HCT116 (cell line): ENCODE results near the gene KCNK1.

ENCODE experiments used
- CEBPB ChIP-seq: IDR thresholded peaks from 2 replicates; pipeline ENCODE4 v1.6.1; 2012; ENCODE audit warnings: low read depth
- CTCF ChIP-seq, 3 experiments: fragments of 200-600 bp in 1 of 3; sonication (generic) in 1 of 3; IDR thresholded peaks in 2 of 3; conservative IDR thresholded peaks in 1 of 3; 2 replicates each; pipeline ENCODE4 v1.5.1; 2012 to 2017; ENCODE audit warnings: low read depth in 2 of 3, low read length in 2 of 3, antibody characterized with exemption in 1 of 3, borderline replicate concordance in 1 of 3, control low read depth in 1 of 3, mild to moderate bottlenecking in 1 of 3, mixed read lengths in 1 of 3, mixed run types in 1 of 3, moderate library complexity in 1 of 3; ENCODE audit not compliant: insufficient read depth in 1 of 3
- EZH2 ChIP-seq: fragments of 200-600 bp; sonication (generic); IDR thresholded peaks from 2 replicates; pipeline ENCODE4 v1.6.1; 2017; ENCODE audit warnings: antibody characterized with exemption, mixed run types
- POLR2A ChIP-seq: IDR thresholded peaks from 2 replicates; pipeline ENCODE4 v1.7.0; 2011; ENCODE audit warnings: borderline replicate concordance; ENCODE audit not compliant: insufficient read depth, insufficient read length; ENCODE audit errors: extremely low read depth
- POLR2AphosphoS5 ChIP-seq: IDR thresholded peaks from 2 replicates; pipeline ENCODE4 v1.6.1; 2011; ENCODE audit warnings: mild to moderate bottlenecking, low read depth, low read length, moderate library complexity
- REST ChIP-seq: IDR thresholded peaks from 2 replicates; pipeline ENCODE4 v1.6.1; 2012; ENCODE audit warnings: low read depth
- SP1 ChIP-seq: IDR thresholded peaks from 2 replicates; pipeline ENCODE4 v1.6.1; 2012; ENCODE audit warnings: low read depth
- YY1 ChIP-seq: IDR thresholded peaks from 2 replicates; pipeline ENCODE4 v1.6.1; 2011; ENCODE audit warnings: low read length, low read depth, moderate library complexity, mild to moderate bottlenecking; ENCODE audit not compliant: insufficient replicate concordance; ENCODE audit errors: extremely low read depth
- ZFX ChIP-seq: fragments of 450-650 bp; IDR thresholded peaks from 2 replicates; pipeline ENCODE4 v1.6.1; 2017
- ZNF274 ChIP-seq: fragments of 200-500 bp; sonication (Bioruptor generic); IDR thresholded peaks from 2 replicates; pipeline ENCODE4 v1.6.1; 2014; ENCODE audit warnings: mild to moderate bottlenecking, low read depth, low read length, inconsistent platforms

- TF ChIP-seq SP1, result no peak
- no peak for TF ChIP-seq CTCF (IDR thresholded peaks at IDR 0.05 in 2 of 3, conservative IDR thresholded peaks at IDR 0.05 in 1 of 3; ENCODE audit: borderline replicate concordance in 1 of 3, insufficient read depth in 1 of 3, low read depth in 2 of 3, low read length in 2 of 3)
- TF ChIP-seq EZH2, result no peak
- TF ChIP-seq POLR2A, result no peak
- no peak for TF ChIP-seq ZFX
- TF ChIP-seq CEBPB, result no peak
- TF ChIP-seq REST, result no peak
- no peak for TF ChIP-seq YY1
- no peak for TF ChIP-seq POLR2AphosphoS5
- no peak for TF ChIP-seq ZNF274
Observed at GRCh38 chr1:233689748-233690254, 75.9 kb downstream of the KCNK1 start.
